GM12878 (cell line): ENCODE results near the gene GPR21. TPM values are rescaled to one million over a fixed set of nuclear protein-coding genes. Genes with fewer than 3 reads are reported as not detected.

Source experiments
- ATAC-seq: fragments of 200-7000 bp; cut with Tn5 transposase; 3 replicates; pipeline ENCODE4 v1.9.1; 2020; ENCODE audit warnings: mild to moderate bottlenecking, moderate library complexity
- BruUV-seq: library from RNA; stranded (reverse); fragments of 400-500 nt; replicated peaks from 2 replicates; lab custom pipeline; 2021; lab: Mats Ljungman, UMichigan
- CTCF ChIA-PET: fragments of 300-600 bp; sonication (Branson Sonifier 250); formaldehyde crosslinking; extraction: SDS; loops from one replicate; lab custom pipeline; 2021; ENCODE audit warnings: inconsistent platforms; lab: Yijun Ruan, JAX
- POLR2A ChIA-PET: fragments of 350-600 bp; formaldehyde crosslinking; extraction: SDS; loops from one replicate; lab custom pipeline; 2021; ENCODE audit warnings: inconsistent platforms; lab: Charles Lee
- RAD21 ChIA-PET: fragments of 300-600 bp; sonication (Branson Sonifier 250); formaldehyde crosslinking; loops from one replicate; lab custom pipeline; 2023; ENCODE audit warnings: antibody characterized with exemption; ENCODE audit not compliant: unreplicated experiment; lab: Charles Lee
- SMC1A ChIA-PET: fragments of 300-600 bp; sonication (Branson Sonifier 250); formaldehyde crosslinking; loops from one replicate; lab custom pipeline; 2023; ENCODE audit not compliant: unreplicated experiment, uncharacterized antibody; lab: Charles Lee
- DNase-seq: peaks from one replicate; pipeline ENCODE4 v3.0.0-alpha.2; 2011; ENCODE audit warnings: low read depth, low spot score
- FAIRE-seq: peaks from 3 replicates; lab custom pipeline; 2011; peaks lifted over from hg19 to GRCh38; lab: Jason Lieb, UNC
- H2AFZ ChIP-seq: 2 replicates; pipeline ENCODE4 v1.6.0; 2011; ENCODE audit warnings: low read depth, low read length, control low read depth; ENCODE audit not compliant: control insufficient read depth
- H3K27ac ChIP-seq: 2 replicates; pipeline ENCODE4 v1.5.1; 2011; ENCODE audit warnings: control low read depth; ENCODE audit not compliant: control insufficient read depth, insufficient read depth
- H3K27me3 ChIP-seq, 2 experiments: replicated peaks in 1 of 2; 2 replicates each; pipeline versions ENCODE4 v1.6.0 to v1.6.1; 2011; ENCODE audit warnings: low read length in 1 of 2; ENCODE audit not compliant: control insufficient read depth in 2 of 2, insufficient read depth in 2 of 2
- H3K36me3 ChIP-seq, 2 experiments: 2 replicates each; pipeline ENCODE4 v1.5.1; 2011; ENCODE audit warnings: low read length in 1 of 2; ENCODE audit not compliant: control insufficient read depth in 2 of 2, insufficient read depth in 2 of 2
- H3K4me1 ChIP-seq: 2 replicates; pipeline ENCODE4 v1.6.1; 2011; ENCODE audit warnings: mild to moderate bottlenecking, low read length, moderate library complexity, mixed read lengths; ENCODE audit not compliant: control insufficient read depth, insufficient read depth
- H3K4me2 ChIP-seq: 2 replicates; pipeline ENCODE4 v1.6.0; 2011; ENCODE audit warnings: control low read depth; ENCODE audit not compliant: control insufficient read depth, insufficient read depth
- H3K4me3 ChIP-seq: fragments of 200-600 bp; sonication (generic); 2 replicates; pipeline ENCODE4 v1.5.1; 2016
- H3K79me2 ChIP-seq: 2 replicates; pipeline ENCODE4 v1.6.0; 2011; ENCODE audit warnings: low read length; ENCODE audit not compliant: control insufficient read depth, insufficient read depth
- H3K9ac ChIP-seq: 2 replicates; pipeline ENCODE4 v1.8.0; 2011; ENCODE audit warnings: low read length, control low read depth, mixed read lengths; ENCODE audit not compliant: control insufficient read depth, insufficient read depth
- H3K9me3 ChIP-seq: replicated peaks from 3 replicates; pipeline ENCODE4 v1.5.1; 2011; ENCODE audit warnings: mild to moderate bottlenecking, low read length; ENCODE audit not compliant: control insufficient read depth, insufficient read depth
- H4K20me1 ChIP-seq: 2 replicates; pipeline ENCODE4 v1.6.0; 2011; ENCODE audit not compliant: control insufficient read depth, insufficient read depth
- EP300 ChIP-seq, 2 experiments: fragments of 150-350 bp in 1 of 2; IDR thresholded peaks; 2 replicates each; pipeline ENCODE4 v1.6.1; 2011 to 2012; ENCODE audit warnings: low read depth in 2 of 2, low read length in 2 of 2, borderline replicate concordance in 1 of 2, improper control_type of control experiment in 1 of 2, inconsistent platforms in 1 of 2; ENCODE audit not compliant: control insufficient read depth in 1 of 2
- HDAC2 ChIP-seq: fragments of 200-600 bp; sonication (generic); IDR thresholded peaks from 2 replicates; pipeline ENCODE4 v1.6.1; 2017
- HDAC6 ChIP-seq: fragments of 200-600 bp; sonication (generic); IDR thresholded peaks from one replicate; pipeline ENCODE4 v1.8.0; 2017; ENCODE audit warnings: antibody characterized with exemption; ENCODE audit not compliant: unreplicated experiment
- HDGF ChIP-seq: fragments of 450-650 bp; IDR thresholded peaks from 2 replicates; pipeline ENCODE4 v1.6.1; 2016; ENCODE audit warnings: antibody characterized with exemption
- MLLT1 ChIP-seq: fragments of 450-650 bp; IDR thresholded peaks from 2 replicates; pipeline ENCODE4 v1.6.1; 2016; ENCODE audit warnings: mild to moderate bottlenecking
- NR2C2 ChIP-seq: IDR thresholded peaks from 2 replicates; pipeline ENCODE4 v1.6.1; 2011; ENCODE audit warnings: borderline replicate concordance, low read depth; ENCODE audit not compliant: control insufficient read depth, insufficient read length
- PML ChIP-seq: IDR thresholded peaks from 2 replicates; pipeline ENCODE4 v1.6.1; 2012; ENCODE audit warnings: low read length, inconsistent platforms
- POLR2A ChIP-seq: IDR thresholded peaks from 2 replicates; pipeline ENCODE4 v1.6.1; 2011; ENCODE audit warnings: low read depth, mild to moderate bottlenecking, low read length
- SUPT20H ChIP-seq: IDR thresholded peaks from 2 replicates; pipeline ENCODE4 v1.6.1; 2011; ENCODE audit warnings: low read depth, mild to moderate bottlenecking, low read length, moderate library complexity, borderline replicate concordance; ENCODE audit not compliant: control insufficient read depth
- TCF3 ChIP-seq: IDR thresholded peaks from 2 replicates; pipeline ENCODE4 v1.6.1; 2012; ENCODE audit warnings: low read depth, mild to moderate bottlenecking, low read length, borderline replicate concordance; ENCODE audit not compliant: insufficient read depth
- WGBS: methylation state at CpG from one replicate; pipeline ENCODE4 v1.1.6; 2016; ENCODE audit warnings: low lambda C conversion rate; ENCODE audit not compliant: insufficient replicate concordance, insufficient coverage; ENCODE audit errors: missing lambda C conversion rate; 5-methylcytosine and 5-hydroxymethylcytosine counted together
- in situ Hi-C: fragments of 300-500 bp; cut with MboI; formaldehyde crosslinking; loops from 9 replicates; pipeline ENCODE4 v1.14.3; 2018; ENCODE audit warnings: mixed read lengths
- intact Hi-C: fragments of 100-400 bp; cut with micrococcal nuclease; formaldehyde crosslinking; loops from one replicate; pipeline ENCODE4 v1.14.2; 2022; ENCODE audit not compliant: unreplicated experiment
- polyA plus RNA-seq, 11 experiments: library from polyadenylated mRNA; depleted of rRNA in 4 of 11; unstranded in 6 of 11; stranded (reverse) in 5 of 11; fragments of >200 nt; fragmentation: Nextera tagmentation in 4 of 11; fragmentation: Illumina TruSeq in 1 of 11; extraction: Ambion mirVana in 4 of 11; extraction: Trizol in 1 of 11; gene quantifications; 1 replicate in 1 of 11; 2 replicates in 10 of 11; pipeline versions ENCODE4 v1.2.1 to v1.2.3, GENCODE V29; 2011 to 2016; ENCODE audit warnings: inconsistent platforms in 2 of 11, missing spikeins in 2 of 11, low read depth in 1 of 11
- total RNA-seq, 4 experiments: library from RNA; depleted of rRNA in 3 of 4; stranded (reverse); fragments of >200 nt in 3 of 4; fragmentation: Illumina TruSeq in 1 of 4; extraction: Trizol in 1 of 4; gene quantifications; 2 replicates each; pipeline versions ENCODE4 v1.2.1 to v1.2.3, GENCODE V29; 2013 to 2021
- TF ChIP-seq, protein P1 (sequence below): fragments of 450-650 bp; IDR thresholded peaks from 2 replicates; pipeline ENCODE4 v1.6.1; 2017; ENCODE audit warnings: mild to moderate bottlenecking, low read depth, inconsistent platforms; ENCODE audit not compliant: poor library complexity, severe bottlenecking
- TF ChIP-seq, protein P2 (sequence below): IDR thresholded peaks from 2 replicates; pipeline ENCODE4 v1.6.1; 2012; ENCODE audit warnings: improper control_type of control experiment, low read depth, low read length; ENCODE audit not compliant: insufficient replicate concordance

Gene GPR21
- total and polyA plus RNA-seq, 10 of the 15 experiments (the other 5 are each of a cell fraction or from before 2014, with no cell fraction given), result 0.09 to 1.9 (median 0.57) TPM; not detected in 4

GRCh38 chr9:123011878-123012528 is 21.5 kb upstream of the GPR21 start:
- no peak for FAIRE-seq
- intact Hi-C loops, result no loop called here
- H3K36me3 ChIP-seq, result peaks cover 0 to 16% of the 10 kb centered on the region in 2 experiments; a peak in 1 of 4 replicates
- H3K4me3 ChIP-seq, result no peak overlapping the region
- H3K4me2 ChIP-seq, result no peak overlapping the region
- WGBS, result 99% methylated on average over 3 of the region's 3 CpGs
- RAD21 ChIA-PET, result no interaction called here
- H4K20me1 ChIP-seq, result no peaks in the 10 kb centered on the region
- no peaks in the 10 kb centered on the region; the same call in 1 of the 3 replicates for H3K9me3 ChIP-seq
- in situ Hi-C loops, result no loop called here
- POLR2A ChIA-PET, result no interaction called here
- no TSS peak for BruUV-seq
- no peak overlapping the region for H3K27ac ChIP-seq
- DNase-seq, result no peak
- CTCF ChIA-PET, result interaction anchor here (0.7 to 0.9 kb wide), 2 partner anchors 16 to 337 kb away, joined by 3 read pairs; no protein-coding TSS in a partner anchor
- no peaks in the 10 kb centered on the region for H3K4me1 ChIP-seq
- no peak for ATAC-seq
- H3K27me3 ChIP-seq, result no peaks in the 10 kb centered on the region
- H2AFZ ChIP-seq, result no peak overlapping the region
- no peaks in the 10 kb centered on the region for H3K79me2 ChIP-seq
- SMC1A ChIA-PET, result no interaction called here
- H3K9ac ChIP-seq, result no peak overlapping the region
- TF ChIP-seq TCF3 (no peak), SUPT20H (no peak), NR2C2 (no peak), HDGF (no peak), PML (no peak), HDAC2 (no peak), HDAC6 (no peak), POLR2A (no peak), EP300 (IDR thresholded peaks at IDR 0.05; ENCODE audit: borderline replicate concordance in 1 of 2, control insufficient read depth in 1 of 2, low read depth in 2 of 2, low read length in 2 of 2) (no peak), MLLT1 (no peak)
- TF ChIP-seq, protein P1, sequence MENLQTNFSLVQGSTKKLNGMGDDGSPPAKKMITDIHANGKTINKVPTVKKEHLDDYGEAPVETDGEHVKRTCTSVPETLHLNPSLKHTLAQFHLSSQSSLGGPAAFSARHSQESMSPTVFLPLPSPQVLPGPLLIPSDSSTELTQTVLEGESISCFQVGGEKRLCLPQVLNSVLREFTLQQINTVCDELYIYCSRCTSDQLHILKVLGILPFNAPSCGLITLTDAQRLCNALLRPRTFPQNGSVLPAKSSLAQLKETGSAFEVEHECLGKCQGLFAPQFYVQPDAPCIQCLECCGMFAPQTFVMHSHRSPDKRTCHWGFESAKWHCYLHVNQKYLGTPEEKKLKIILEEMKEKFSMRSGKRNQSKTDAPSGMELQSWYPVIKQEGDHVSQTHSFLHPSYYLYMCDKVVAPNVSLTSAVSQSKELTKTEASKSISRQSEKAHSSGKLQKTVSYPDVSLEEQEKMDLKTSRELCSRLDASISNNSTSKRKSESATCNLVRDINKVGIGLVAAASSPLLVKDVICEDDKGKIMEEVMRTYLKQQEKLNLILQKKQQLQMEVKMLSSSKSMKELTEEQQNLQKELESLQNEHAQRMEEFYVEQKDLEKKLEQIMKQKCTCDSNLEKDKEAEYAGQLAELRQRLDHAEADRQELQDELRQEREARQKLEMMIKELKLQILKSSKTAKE, result no peak
- TF ChIP-seq, protein P2, sequence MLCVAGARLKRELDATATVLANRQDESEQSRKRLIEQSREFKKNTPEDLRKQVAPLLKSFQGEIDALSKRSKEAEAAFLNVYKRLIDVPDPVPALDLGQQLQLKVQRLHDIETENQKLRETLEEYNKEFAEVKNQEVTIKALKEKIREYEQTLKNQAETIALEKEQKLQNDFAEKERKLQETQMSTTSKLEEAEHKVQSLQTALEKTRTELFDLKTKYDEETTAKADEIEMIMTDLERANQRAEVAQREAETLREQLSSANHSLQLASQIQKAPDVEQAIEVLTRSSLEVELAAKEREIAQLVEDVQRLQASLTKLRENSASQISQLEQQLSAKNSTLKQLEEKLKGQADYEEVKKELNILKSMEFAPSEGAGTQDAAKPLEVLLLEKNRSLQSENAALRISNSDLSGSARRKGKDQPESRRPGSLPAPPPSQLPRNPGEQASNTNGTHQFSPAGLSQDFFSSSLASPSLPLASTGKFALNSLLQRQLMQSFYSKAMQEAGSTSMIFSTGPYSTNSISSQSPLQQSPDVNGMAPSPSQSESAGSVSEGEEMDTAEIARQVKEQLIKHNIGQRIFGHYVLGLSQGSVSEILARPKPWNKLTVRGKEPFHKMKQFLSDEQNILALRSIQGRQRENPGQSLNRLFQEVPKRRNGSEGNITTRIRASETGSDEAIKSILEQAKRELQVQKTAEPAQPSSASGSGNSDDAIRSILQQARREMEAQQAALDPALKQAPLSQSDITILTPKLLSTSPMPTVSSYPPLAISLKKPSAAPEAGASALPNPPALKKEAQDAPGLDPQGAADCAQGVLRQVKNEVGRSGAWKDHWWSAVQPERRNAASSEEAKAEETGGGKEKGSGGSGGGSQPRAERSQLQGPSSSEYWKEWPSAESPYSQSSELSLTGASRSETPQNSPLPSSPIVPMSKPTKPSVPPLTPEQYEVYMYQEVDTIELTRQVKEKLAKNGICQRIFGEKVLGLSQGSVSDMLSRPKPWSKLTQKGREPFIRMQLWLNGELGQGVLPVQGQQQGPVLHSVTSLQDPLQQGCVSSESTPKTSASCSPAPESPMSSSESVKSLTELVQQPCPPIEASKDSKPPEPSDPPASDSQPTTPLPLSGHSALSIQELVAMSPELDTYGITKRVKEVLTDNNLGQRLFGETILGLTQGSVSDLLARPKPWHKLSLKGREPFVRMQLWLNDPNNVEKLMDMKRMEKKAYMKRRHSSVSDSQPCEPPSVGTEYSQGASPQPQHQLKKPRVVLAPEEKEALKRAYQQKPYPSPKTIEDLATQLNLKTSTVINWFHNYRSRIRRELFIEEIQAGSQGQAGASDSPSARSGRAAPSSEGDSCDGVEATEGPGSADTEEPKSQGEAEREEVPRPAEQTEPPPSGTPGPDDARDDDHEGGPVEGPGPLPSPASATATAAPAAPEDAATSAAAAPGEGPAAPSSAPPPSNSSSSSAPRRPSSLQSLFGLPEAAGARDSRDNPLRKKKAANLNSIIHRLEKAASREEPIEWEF, result no peak
